ENCODE data around the gene FAHD2A.
"Not testable (repeated sequence)": the region's sequence is repeated elsewhere in the genome, so short reads cannot be mapped to it uniquely, and the experiment has no call there.

The FAHD2A gene

DNA sequence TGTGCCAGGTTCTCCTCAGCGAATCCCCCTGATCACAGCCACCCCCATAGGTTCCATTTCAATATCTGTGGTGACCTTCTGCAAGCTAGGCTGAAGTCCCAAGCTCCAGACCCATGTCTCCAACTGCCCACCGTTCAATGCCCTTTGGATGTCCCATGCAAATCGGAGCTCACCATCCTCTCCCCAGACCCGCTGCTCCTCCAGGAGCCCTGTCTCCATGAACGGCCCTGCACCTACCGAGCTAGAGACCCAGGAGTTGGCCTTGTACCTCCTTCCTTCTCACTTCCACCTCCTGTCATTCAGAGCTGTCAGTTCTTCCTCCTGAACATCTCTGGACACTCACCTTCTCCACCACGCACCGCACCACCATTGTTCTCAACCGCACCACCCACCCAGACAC lies 1.0 kb upstream of the FAHD2A start:
- no peaks in the 10 kb centered on the region for H3K9me3 ChIP-seq (ENCODE audit: insufficient read depth, low read length, severe bottlenecking)
- H3K27me3 ChIP-seq (ENCODE audit: insufficient read depth, low read length, poor library complexity), result no peaks in the 10 kb centered on the region
- peaks cover 22% of the 10 kb centered on the region for H3K4me1 ChIP-seq (ENCODE audit: insufficient read depth, low read length)
- DNase-seq (no peak), ATAC-seq (ENCODE audit: insufficient read depth, low read depth) (no peak)
- peak overlapping the region; percentile 97 to 100; a peak in 3 of 4 replicates for H3K4me3 ChIP-seq (ENCODE audit: low read depth in 1 of 2, low read length in 2 of 2)
- H3K36me3 ChIP-seq (ENCODE audit: insufficient read depth, low read length), result peaks cover 3% of the 10 kb centered on the region; the same call in 1 of the 2 replicates
- H3K9ac ChIP-seq (ENCODE audit: low read depth, low read length), result peak overlapping the region; percentile 99
- TF ChIP-seq, protein P1, sequence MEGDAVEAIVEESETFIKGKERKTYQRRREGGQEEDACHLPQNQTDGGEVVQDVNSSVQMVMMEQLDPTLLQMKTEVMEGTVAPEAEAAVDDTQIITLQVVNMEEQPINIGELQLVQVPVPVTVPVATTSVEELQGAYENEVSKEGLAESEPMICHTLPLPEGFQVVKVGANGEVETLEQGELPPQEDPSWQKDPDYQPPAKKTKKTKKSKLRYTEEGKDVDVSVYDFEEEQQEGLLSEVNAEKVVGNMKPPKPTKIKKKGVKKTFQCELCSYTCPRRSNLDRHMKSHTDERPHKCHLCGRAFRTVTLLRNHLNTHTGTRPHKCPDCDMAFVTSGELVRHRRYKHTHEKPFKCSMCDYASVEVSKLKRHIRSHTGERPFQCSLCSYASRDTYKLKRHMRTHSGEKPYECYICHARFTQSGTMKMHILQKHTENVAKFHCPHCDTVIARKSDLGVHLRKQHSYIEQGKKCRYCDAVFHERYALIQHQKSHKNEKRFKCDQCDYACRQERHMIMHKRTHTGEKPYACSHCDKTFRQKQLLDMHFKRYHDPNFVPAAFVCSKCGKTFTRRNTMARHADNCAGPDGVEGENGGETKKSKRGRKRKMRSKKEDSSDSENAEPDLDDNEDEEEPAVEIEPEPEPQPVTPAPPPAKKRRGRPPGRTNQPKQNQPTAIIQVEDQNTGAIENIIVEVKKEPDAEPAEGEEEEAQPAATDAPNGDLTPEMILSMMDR (IDR thresholded peaks at IDR 0.05; ENCODE audit: borderline replicate concordance, extremely low read depth, low read length, poor library complexity, severe bottlenecking), result no peak
- TF ChIP-seq EZH2 (IDR thresholded peaks at IDR 0.05; ENCODE audit: borderline replicate concordance, low read depth, low read length, severe bottlenecking), result no peak
- no peak overlapping the region for H3K27ac ChIP-seq (ENCODE audit: low read length)
- peak overlapping the region; percentile 99; the same call in 1 of the 2 replicates for H2AFZ ChIP-seq (ENCODE audit: low read depth, low read length)
- H3K4me2 ChIP-seq (ENCODE audit: insufficient read depth, low read length), result peak overlapping the region; percentile 98
- peaks cover 25% of the 10 kb centered on the region for H3K79me2 ChIP-seq (ENCODE audit: insufficient read depth, low read length)
- H4K20me1 ChIP-seq (ENCODE audit: insufficient read depth, low read length), result no peaks in the 10 kb centered on the region

- H4K20me1 ChIP-seq (ENCODE audit: insufficient read depth, low read length); H3K36me3 ChIP-seq (ENCODE audit: insufficient read depth, low read length); H3K27me3 ChIP-seq (ENCODE audit: insufficient read depth, low read length, poor library complexity); DNase-seq; H3K9me3 ChIP-seq (ENCODE audit: insufficient read depth, low read length, severe bottlenecking): not testable (repeated sequence)
- Histone ChIP-seq H3K9ac (ENCODE audit: low read depth, low read length) (peak overlapping the region; percentile 99), H3K27ac (ENCODE audit: low read length) (peak overlapping the region; percentile 78), H3K4me2 (ENCODE audit: insufficient read depth, low read length) (peak overlapping the region; percentile 98), H3K79me2 (ENCODE audit: insufficient read depth, low read length) (peaks cover 25% of the 10 kb centered on the region), H2AFZ (ENCODE audit: low read depth, low read length) (peak overlapping the region; percentile 99), H3K4me1 (ENCODE audit: insufficient read depth, low read length) (peaks cover 22% of the 10 kb centered on the region), H3K4me3 (ENCODE audit: low read depth in 1 of 2, low read length in 2 of 2) (peak overlapping the region; percentile 97 to 100)
- ATAC-seq (ENCODE audit: insufficient read depth, low read depth), result peak; percentile 23
Observed at GRCh38 chr2:95402004-95402369, 521 bp upstream of the FAHD2A start.

DNA sequence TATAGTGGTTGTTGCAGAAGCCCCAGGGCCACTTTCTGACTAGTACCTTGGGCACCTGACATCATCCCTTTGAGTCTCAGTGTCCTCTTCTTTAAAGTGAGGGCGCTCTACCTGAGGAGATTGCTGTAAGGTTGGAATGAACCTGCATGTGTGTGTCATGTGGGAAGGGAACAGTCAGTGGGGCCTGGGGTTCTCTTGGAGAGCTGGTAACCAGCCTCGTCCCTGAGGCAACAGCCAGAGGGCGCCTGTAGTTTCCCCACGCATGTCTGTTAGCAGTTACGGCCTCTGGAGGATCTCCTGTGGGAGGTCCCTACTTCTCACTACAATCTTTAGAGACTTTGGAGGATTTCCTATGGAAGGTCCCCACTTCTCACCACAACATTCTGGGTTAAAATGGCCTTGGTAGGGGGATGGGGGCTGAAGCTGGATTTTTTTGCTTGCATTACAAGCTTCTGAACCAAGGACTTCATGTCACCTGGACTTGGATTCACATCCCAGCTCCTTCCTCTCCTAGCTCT lies 755 bp downstream of the FAHD2A start:
- ATAC-seq (ENCODE audit: insufficient read depth, low read depth) (peak; percentile 64), DNase-seq (peak; percentile 61)
- H4K20me1 ChIP-seq (ENCODE audit: insufficient read depth, low read length); H3K27me3 ChIP-seq (ENCODE audit: insufficient read depth, low read length, poor library complexity); H3K9me3 ChIP-seq (ENCODE audit: insufficient read depth, low read length, severe bottlenecking): not testable (repeated sequence)
- Histone ChIP-seq H3K4me3 (ENCODE audit: low read depth in 1 of 2, low read length in 2 of 2) (peak overlapping the region; percentile 97 to 100; a peak in 3 of 4 replicates), H3K9ac (ENCODE audit: low read depth, low read length) (peak overlapping the region; percentile 99), H2AFZ (ENCODE audit: low read depth, low read length) (peak overlapping the region; percentile 99), H3K79me2 (ENCODE audit: insufficient read depth, low read length) (peaks cover 25% of the 10 kb centered on the region), H3K36me3 (ENCODE audit: insufficient read depth, low read length) (peaks cover 13% of the 10 kb centered on the region), H3K4me2 (ENCODE audit: insufficient read depth, low read length) (peak overlapping the region; percentile 98), H3K4me1 (ENCODE audit: insufficient read depth, low read length) (peaks cover 22% of the 10 kb centered on the region), H3K27ac (ENCODE audit: low read length) (peak overlapping the region; percentile 85)
- TF ChIP-seq, protein P1 (IDR thresholded peaks at IDR 0.05; ENCODE audit: borderline replicate concordance, extremely low read depth, low read length, poor library complexity, severe bottlenecking), result peak; percentile 66

GRCh38 chr2:95403824-95404223 lies 1.3 kb downstream of the FAHD2A start:
- Histone ChIP-seq H3K4me1 (ENCODE audit: insufficient read depth, low read length) (peaks cover 22% of the 10 kb centered on the region), H3K27ac (ENCODE audit: low read length) (peak overlapping the region; percentile 85; the same call in 1 of the 2 replicates), H3K36me3 (ENCODE audit: insufficient read depth, low read length) (peaks cover 17% of the 10 kb centered on the region), H3K4me3 (ENCODE audit: low read depth in 1 of 2, low read length in 2 of 2) (peak overlapping the region; percentile 97 to 100; a peak in 3 of 4 replicates), H3K4me2 (ENCODE audit: insufficient read depth, low read length) (peak overlapping the region; percentile 98), H3K9ac (ENCODE audit: low read depth, low read length) (peak overlapping the region; percentile 99), H3K79me2 (ENCODE audit: insufficient read depth, low read length) (peaks cover 25% of the 10 kb centered on the region)
- not testable (repeated sequence) for DNase-seq; ATAC-seq (ENCODE audit: insufficient read depth, low read depth); H4K20me1 ChIP-seq (ENCODE audit: insufficient read depth, low read length); H2AFZ ChIP-seq (ENCODE audit: low read depth, low read length); H3K9me3 ChIP-seq (ENCODE audit: insufficient read depth, low read length, severe bottlenecking); H3K27me3 ChIP-seq (ENCODE audit: insufficient read depth, low read length, poor library complexity)

DNA sequence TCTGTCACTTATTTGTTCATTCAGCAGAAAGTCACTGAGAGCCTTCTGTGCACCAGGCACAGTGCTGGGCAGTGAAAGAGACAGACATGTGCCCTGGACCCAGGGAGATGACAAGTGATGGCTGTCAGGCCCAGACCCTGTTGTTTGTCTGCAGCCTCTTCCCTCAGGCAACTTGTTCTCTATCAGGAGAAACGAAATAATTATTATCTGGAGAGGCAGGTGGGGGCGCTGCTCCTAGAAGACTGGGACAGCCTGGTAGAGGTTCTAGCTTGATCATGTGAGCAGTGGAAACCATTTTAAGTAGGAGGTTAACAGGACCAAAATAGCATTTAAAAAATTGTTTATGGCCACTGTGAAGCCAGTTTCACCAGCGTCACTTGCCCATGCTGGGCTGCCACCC lies 2.2 kb downstream of the FAHD2A start:
- H4K20me1 ChIP-seq (ENCODE audit: insufficient read depth, low read length); DNase-seq; ATAC-seq (ENCODE audit: insufficient read depth, low read depth); H3K4me3 ChIP-seq (ENCODE audit: low read depth in 1 of 2, low read length in 2 of 2); H2AFZ ChIP-seq (ENCODE audit: low read depth, low read length); H3K9ac ChIP-seq (ENCODE audit: low read depth, low read length); H3K9me3 ChIP-seq (ENCODE audit: insufficient read depth, low read length, severe bottlenecking); H3K27me3 ChIP-seq (ENCODE audit: insufficient read depth, low read length, poor library complexity); H3K27ac ChIP-seq (ENCODE audit: low read length): not testable (repeated sequence)
- H3K36me3 ChIP-seq (ENCODE audit: insufficient read depth, low read length), result peaks cover 24% of the 10 kb centered on the region
- peaks cover 25% of the 10 kb centered on the region for H3K79me2 ChIP-seq (ENCODE audit: insufficient read depth, low read length)
- peaks cover 22% of the 10 kb centered on the region for H3K4me1 ChIP-seq (ENCODE audit: insufficient read depth, low read length)
- 0 out of 2 replicates have a peak overlapping the region, but pooled peaks have one; percentile 98 for H3K4me2 ChIP-seq (ENCODE audit: insufficient read depth, low read length)

GRCh38 chr2:95411239-95411638 lies 8.7 kb downstream of the FAHD2A start:
- not testable (repeated sequence) for H3K27ac ChIP-seq (ENCODE audit: low read length); H3K9ac ChIP-seq (ENCODE audit: low read depth, low read length); H4K20me1 ChIP-seq (ENCODE audit: insufficient read depth, low read length); H3K79me2 ChIP-seq (ENCODE audit: insufficient read depth, low read length); H3K4me3 ChIP-seq (ENCODE audit: low read depth in 1 of 2, low read length in 2 of 2); H2AFZ ChIP-seq (ENCODE audit: low read depth, low read length); ATAC-seq (ENCODE audit: insufficient read depth, low read depth); H3K27me3 ChIP-seq (ENCODE audit: insufficient read depth, low read length, poor library complexity); DNase-seq; H3K9me3 ChIP-seq (ENCODE audit: insufficient read depth, low read length, severe bottlenecking); H3K4me1 ChIP-seq (ENCODE audit: insufficient read depth, low read length); H3K4me2 ChIP-seq (ENCODE audit: insufficient read depth, low read length)
- peaks cover 39% of the 10 kb centered on the region for H3K36me3 ChIP-seq (ENCODE audit: insufficient read depth, low read length)

Measured in DND-41 (cell line).